ENCODE measurements around the gene SERPINE1.
"Not testable (repeated sequence)": the region's sequence is repeated elsewhere in the genome, so short reads cannot be mapped to it uniquely, and the experiment has no call there.

The SERPINE1 gene

DNA sequence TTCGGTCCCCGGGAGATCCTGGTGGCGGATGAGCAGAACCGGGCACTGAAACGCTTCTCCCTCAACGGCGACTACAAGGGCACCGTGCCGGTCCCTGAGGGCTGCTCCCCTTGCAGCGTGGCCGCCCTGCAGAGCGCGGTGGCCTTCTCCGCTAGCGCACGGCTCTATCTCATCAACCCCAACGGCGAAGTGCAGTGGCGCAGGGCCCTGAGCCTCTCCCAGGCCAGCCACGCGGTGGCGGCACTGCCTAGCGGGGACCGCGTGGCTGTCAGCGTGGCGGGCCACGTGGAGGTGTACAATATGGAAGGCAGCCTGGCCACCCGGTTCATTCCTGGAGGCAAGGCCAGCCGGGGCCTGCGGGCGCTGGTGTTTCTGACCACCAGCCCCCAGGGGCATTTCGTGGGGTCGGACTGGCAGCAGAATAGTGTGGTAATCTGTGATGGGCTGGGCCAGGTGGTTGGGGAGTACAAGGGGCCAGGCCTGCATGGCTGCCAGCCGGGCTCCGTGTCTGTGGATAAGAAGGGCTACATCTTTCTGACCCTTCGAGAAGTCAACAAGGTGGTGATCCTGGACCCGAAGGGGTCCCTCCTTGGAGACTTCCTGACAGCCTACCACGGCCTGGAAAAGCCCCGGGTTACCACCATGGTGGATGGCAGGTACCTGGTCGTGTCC is 37.9 kb upstream of the SERPINE1 start (continued):
- no peak for TF ChIP-seq ZNF529 (tag by site-specific recombination; IDR thresholded peaks at IDR 0.05; ENCODE audit: insufficient replicate concordance)
- TF ChIP-seq TCF7L2 (IDR thresholded peaks at IDR 0.05; ENCODE audit: borderline replicate concordance, low read depth, low read length), result no peak
- no peak for TF ChIP-seq OSR2 (tag by site-specific recombination; IDR thresholded peaks at IDR 0.05)
- TF ChIP-seq, protein P1, sequence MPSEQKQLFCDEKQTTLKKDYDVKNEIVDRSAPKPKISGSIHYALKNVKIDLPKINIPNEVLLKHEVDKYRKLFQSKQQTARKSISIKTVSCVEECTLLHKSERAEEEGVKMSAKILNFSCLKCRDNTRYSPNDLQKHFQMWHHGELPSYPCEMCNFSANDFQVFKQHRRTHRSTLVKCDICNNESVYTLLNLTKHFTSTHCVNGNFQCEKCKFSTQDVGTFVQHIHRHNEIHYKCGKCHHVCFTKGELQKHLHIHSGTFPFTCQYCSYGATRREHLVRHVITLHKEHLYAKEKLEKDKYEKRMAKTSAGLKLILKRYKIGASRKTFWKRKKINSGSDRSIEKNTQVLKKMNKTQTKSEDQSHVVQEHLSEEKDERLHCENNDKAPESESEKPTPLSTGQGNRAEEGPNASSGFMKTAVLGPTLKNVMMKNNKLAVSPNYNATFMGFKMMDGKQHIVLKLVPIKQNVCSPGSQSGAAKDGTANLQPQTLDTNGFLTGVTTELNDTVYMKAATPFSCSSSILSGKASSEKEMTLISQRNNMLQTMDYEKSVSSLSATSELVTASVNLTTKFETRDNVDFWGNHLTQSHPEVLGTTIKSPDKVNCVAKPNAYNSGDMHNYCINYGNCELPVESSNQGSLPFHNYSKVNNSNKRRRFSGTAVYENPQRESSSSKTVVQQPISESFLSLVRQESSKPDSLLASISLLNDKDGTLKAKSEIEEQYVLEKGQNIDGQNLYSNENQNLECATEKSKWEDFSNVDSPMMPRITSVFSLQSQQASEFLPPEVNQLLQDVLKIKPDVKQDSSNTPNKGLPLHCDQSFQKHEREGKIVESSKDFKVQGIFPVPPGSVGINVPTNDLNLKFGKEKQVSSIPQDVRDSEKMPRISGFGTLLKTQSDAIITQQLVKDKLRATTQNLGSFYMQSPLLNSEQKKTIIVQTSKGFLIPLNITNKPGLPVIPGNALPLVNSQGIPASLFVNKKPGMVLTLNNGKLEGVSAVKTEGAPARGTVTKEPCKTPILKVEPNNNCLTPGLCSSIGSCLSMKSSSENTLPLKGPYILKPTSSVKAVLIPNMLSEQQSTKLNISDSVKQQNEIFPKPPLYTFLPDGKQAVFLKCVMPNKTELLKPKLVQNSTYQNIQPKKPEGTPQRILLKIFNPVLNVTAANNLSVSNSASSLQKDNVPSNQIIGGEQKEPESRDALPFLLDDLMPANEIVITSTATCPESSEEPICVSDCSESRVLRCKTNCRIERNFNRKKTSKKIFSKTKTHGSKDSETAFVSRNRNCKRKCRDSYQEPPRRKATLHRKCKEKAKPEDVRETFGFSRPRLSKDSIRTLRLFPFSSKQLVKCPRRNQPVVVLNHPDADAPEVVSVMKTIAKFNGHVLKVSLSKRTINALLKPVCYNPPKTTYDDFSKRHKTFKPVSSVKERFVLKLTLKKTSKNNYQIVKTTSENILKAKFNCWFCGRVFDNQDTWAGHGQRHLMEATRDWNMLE (tag by site-specific recombination; conservative IDR thresholded peaks at IDR 0.05; ENCODE audit: low read depth), result no peak
- TF ChIP-seq ZNF600 (tag by site-specific recombination; IDR thresholded peaks at IDR 0.05), result no peak
- no peak for TF ChIP-seq ATF2 (tag by site-specific recombination; IDR thresholded peaks at IDR 0.05; ENCODE audit: low read depth)
- TF ChIP-seq RBAK (tag by site-specific recombination; IDR thresholded peaks at IDR 0.05), result no peak

DNA sequence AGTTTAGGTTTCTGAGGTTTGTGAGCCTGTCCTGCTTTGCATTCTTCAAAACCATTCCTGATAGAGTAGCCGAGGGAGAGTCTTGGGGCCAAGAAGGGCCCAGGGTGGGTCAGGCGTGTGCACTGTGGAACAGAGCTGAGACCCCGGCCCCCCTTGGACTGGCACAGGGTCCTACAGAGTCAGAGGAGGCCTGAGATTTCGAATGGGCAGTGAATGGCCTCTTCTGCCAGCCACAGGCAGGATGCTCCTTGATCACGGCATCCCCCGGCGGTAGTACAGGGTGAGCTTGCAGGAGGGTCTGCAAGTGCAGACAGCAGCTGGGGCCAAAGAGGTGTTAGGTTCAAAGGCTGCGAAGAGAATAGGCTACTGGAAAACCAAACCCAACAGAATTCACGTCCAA is 37.0 kb upstream of the SERPINE1 start:
- ChIA-PET POLR2A (interaction anchor here (0.7 to 1.2 kb wide), 2 partner anchors 177 to 200 kb away, joined by 3 to 4 read pairs; partner anchors contain the start of gene UFSP1), CTCF (interaction anchor here (0.5 kb wide), 1 partner anchor 18 kb away, joined by 4 read pairs; no protein-coding TSS in a partner anchor)
- 0 out of 2 replicates have a peak, but pooled peaks cover 2% of the 10 kb centered on the region for H3K4me1 ChIP-seq (ENCODE audit: control insufficient read depth, insufficient read depth, low read length)
- peaks cover 0 to 27% of the 10 kb centered on the region in 2 experiments; a peak in 1 of 3 replicates for H3K36me3 ChIP-seq (ENCODE audit: control insufficient read depth in 2 of 2, insufficient read depth in 1 of 2, low read length in 2 of 2)
- no peaks in the 10 kb centered on the region for H3K9me3 ChIP-seq (ENCODE audit: control insufficient read depth, insufficient read depth, low read depth, low read length)
- TF ChIP-seq ZFHX2 (tag by site-specific recombination; conservative IDR thresholded peaks at IDR 0.05) (0 out of 2 replicates have a peak, but pooled peaks have one; percentile 2), ZNF302 (tag by site-specific recombination; IDR thresholded peaks at IDR 0.05; ENCODE audit: low read depth) (no peak)
- H3K27ac ChIP-seq (ENCODE audit: extremely low read depth, low read depth, low read length), result no peak overlapping the region
- no peak overlapping the region for H3K4me3 ChIP-seq (ENCODE audit: low read depth, low read length)

DNA sequence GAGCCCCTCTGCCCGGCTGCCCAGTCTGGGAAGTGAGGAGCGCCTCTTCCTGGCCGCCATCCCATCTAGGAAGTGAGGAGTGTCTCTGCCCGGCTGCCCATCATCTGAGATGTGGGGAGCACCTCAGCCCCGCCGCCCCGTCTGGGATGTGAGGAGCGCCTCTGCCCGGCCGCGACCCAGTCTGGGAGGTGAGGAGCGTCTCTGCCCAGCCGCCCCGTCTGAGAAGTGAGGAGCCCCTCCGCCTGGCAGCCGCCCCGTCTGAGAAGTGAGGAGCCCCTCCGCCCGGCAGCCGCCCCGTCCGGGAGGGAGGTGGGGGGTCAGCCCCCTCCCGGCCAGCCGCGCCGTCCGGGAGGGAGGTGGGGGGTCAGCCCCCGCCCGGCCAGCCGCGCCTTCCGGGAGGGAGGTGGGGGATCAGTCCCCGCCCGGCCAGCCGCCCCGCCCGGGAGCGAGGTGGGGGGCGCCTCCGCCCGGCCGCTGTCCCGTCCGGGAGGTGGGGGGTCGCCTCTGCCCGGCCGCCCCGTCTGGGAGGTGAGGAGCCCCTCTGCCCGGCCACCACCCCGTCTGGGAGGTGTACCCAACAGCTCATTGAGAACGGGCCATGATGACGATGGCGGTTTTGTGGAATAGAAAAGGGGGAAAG is 34.5 kb upstream of the SERPINE1 start:
- CTCF ChIA-PET; POLR2A ChIA-PET; H3K9me3 ChIP-seq (ENCODE audit: control insufficient read depth, insufficient read depth, low read depth, low read length); H3K4me3 ChIP-seq (ENCODE audit: low read depth, low read length); H3K4me1 ChIP-seq (ENCODE audit: control insufficient read depth, insufficient read depth, low read length); H3K27ac ChIP-seq (ENCODE audit: extremely low read depth, low read depth, low read length): not testable (repeated sequence)
- H3K36me3 ChIP-seq (ENCODE audit: control insufficient read depth in 2 of 2, insufficient read depth in 1 of 2, low read length in 2 of 2), result peaks cover 0 to 20% of the 10 kb centered on the region in 2 experiments; a peak in 1 of 3 replicates

DNA sequence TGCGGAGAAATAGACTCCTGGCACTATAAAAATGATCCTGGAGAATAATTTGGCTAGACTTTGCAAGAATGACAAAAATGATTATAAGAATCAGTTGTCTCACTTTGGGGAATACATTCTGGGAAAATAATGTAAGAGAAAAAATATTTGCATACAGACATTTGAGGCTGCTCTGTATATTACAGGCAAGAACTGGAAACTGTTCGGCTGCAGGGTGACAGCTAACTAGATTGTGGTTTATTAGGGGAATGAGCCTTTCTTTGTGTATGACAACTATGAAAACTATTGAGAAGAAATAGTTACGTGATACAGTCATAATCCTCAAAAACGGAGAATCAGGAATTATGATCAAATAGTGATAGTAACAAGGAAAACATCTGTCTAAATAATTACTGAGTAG is 33.0 kb upstream of the SERPINE1 start:
- POLR2A ChIA-PET, result interaction anchor here (0.8 kb wide), 1 partner anchor 44 kb away, joined by 4 read pairs; no protein-coding TSS in a partner anchor
- H3K4me1 ChIP-seq (ENCODE audit: control insufficient read depth, insufficient read depth, low read length), result no peaks in the 10 kb centered on the region
- TF ChIP-seq ZNF473 (tag by site-specific recombination; IDR thresholded peaks at IDR 0.05) (no peak), ZNF544 (tag by site-specific recombination; IDR thresholded peaks at IDR 0.05) (no peak), ZNF747 (tag by site-specific recombination; IDR thresholded peaks at IDR 0.05) (no peak), RBAK (tag by site-specific recombination; IDR thresholded peaks at IDR 0.05) (no peak), KLF10 (tag by site-specific recombination; IDR thresholded peaks at IDR 0.05) (no peak), ZNF426 (tag by site-specific recombination; IDR thresholded peaks at IDR 0.05) (no peak), ZBTB7A (tag by site-specific recombination; IDR thresholded peaks at IDR 0.05; ENCODE audit: low read depth) (no peak), ZNF2 (tag by site-specific recombination; IDR thresholded peaks at IDR 0.05) (no peak), HOXD13 (CRISPR knock-in tag; IDR thresholded peaks at IDR 0.05; ENCODE audit: borderline replicate concordance) (no peak), ZNF391 (tag by site-specific recombination; IDR thresholded peaks at IDR 0.05; ENCODE audit: borderline replicate concordance, low read depth) (no peak), ZNF23 (tag by site-specific recombination; IDR thresholded peaks at IDR 0.05; ENCODE audit: borderline replicate concordance) (no peak), ZSCAN16 (tag by site-specific recombination; IDR thresholded peaks at IDR 0.05) (no peak), WT1 (tag by site-specific recombination; IDR thresholded peaks at IDR 0.05) (no peak)

More for the DNA sequence above, 33.0 kb upstream of the SERPINE1 start:
- CTCF ChIA-PET, result interaction anchor here (0.6 to 1.9 kb wide), 4 partner anchors 14 to 189 kb away, joined by 3 to 10 read pairs (median 6); no protein-coding TSS in a partner anchor
- Histone ChIP-seq H3K4me3 (ENCODE audit: low read depth, low read length) (no peak overlapping the region), H3K27ac (ENCODE audit: extremely low read depth, low read depth, low read length) (no peak overlapping the region), H3K9me3 (ENCODE audit: control insufficient read depth, insufficient read depth, low read depth, low read length) (no peaks in the 10 kb centered on the region), H3K36me3 (ENCODE audit: control insufficient read depth in 2 of 2, insufficient read depth in 1 of 2, low read length in 2 of 2) (peaks cover 0 to 6% of the 10 kb centered on the region in 2 experiments; a peak in 1 of 3 replicates)

Measured in HEK293 (cell line).